Measurements from ENCODE around the gene UGT1A9.

Gene UGT1A9

GRCh38 chr2:233656443-233656842, 15.3 kb upstream of the UGT1A9 start:
- TF ChIP-seq TAF1 (IDR thresholded peaks at IDR 0.05; ENCODE audit: borderline replicate concordance, insufficient read depth, low read length): no peak
- no peak for TF ChIP-seq POLR2AphosphoS5 (IDR thresholded peaks at IDR 0.05; ENCODE audit: low read depth, low read length)
- no peak for TF ChIP-seq SIN3A (IDR thresholded peaks at IDR 0.05; ENCODE audit: borderline replicate concordance, insufficient read depth, low read length)
- TF ChIP-seq REST (IDR thresholded peaks at IDR 0.05; ENCODE audit: insufficient read depth in 1 of 2, low read depth in 2 of 2, low read length in 2 of 2): no peak
- TF ChIP-seq FOXP2 (optimal IDR thresholded peaks at IDR 0.05; ENCODE audit: borderline replicate concordance, extremely low read depth, extremely low read length, insufficient read depth): no peak

GRCh38 chr2:233658610-233659009, 13.1 kb upstream of the UGT1A9 start:
- TF ChIP-seq FOXP2 (optimal IDR thresholded peaks at IDR 0.05; ENCODE audit: borderline replicate concordance, extremely low read depth, extremely low read length, insufficient read depth) (no peak), REST (IDR thresholded peaks at IDR 0.05; ENCODE audit: insufficient read depth in 1 of 2, low read depth in 2 of 2, low read length in 2 of 2) (no peak), TAF1 (IDR thresholded peaks at IDR 0.05; ENCODE audit: borderline replicate concordance, insufficient read depth, low read length) (no peak), POLR2AphosphoS5 (IDR thresholded peaks at IDR 0.05; ENCODE audit: low read depth, low read length) (no peak), SIN3A (IDR thresholded peaks at IDR 0.05; ENCODE audit: borderline replicate concordance, insufficient read depth, low read length) (no peak)

GRCh38 chr2:233663911-233664310, 7.8 kb upstream of the UGT1A9 start:
- TF ChIP-seq SIN3A (IDR thresholded peaks at IDR 0.05; ENCODE audit: borderline replicate concordance, insufficient read depth, low read length) (no peak), REST (IDR thresholded peaks at IDR 0.05; ENCODE audit: insufficient read depth in 1 of 2, low read depth in 2 of 2, low read length in 2 of 2) (no peak), FOXP2 (optimal IDR thresholded peaks at IDR 0.05; ENCODE audit: borderline replicate concordance, extremely low read depth, extremely low read length, insufficient read depth) (no peak), TAF1 (IDR thresholded peaks at IDR 0.05; ENCODE audit: borderline replicate concordance, insufficient read depth, low read length) (no peak), POLR2AphosphoS5 (IDR thresholded peaks at IDR 0.05; ENCODE audit: low read depth, low read length) (no peak)

- TF ChIP-seq SIN3A (IDR thresholded peaks at IDR 0.05; ENCODE audit: borderline replicate concordance, insufficient read depth, low read length): no peak
- no peak for TF ChIP-seq POLR2AphosphoS5 (IDR thresholded peaks at IDR 0.05; ENCODE audit: low read depth, low read length)
- no peak for TF ChIP-seq REST (IDR thresholded peaks at IDR 0.05; ENCODE audit: insufficient read depth in 1 of 2, low read depth in 2 of 2, low read length in 2 of 2)
Measured at GRCh38 chr2:233668605-233669260, 3.0 kb upstream of the UGT1A9 start.

- TF ChIP-seq FOXP2 (optimal IDR thresholded peaks at IDR 0.05; ENCODE audit: borderline replicate concordance, extremely low read depth, extremely low read length, insufficient read depth) (no peak), POLR2AphosphoS5 (IDR thresholded peaks at IDR 0.05; ENCODE audit: low read depth, low read length) (no peak), SIN3A (IDR thresholded peaks at IDR 0.05; ENCODE audit: borderline replicate concordance, insufficient read depth, low read length) (no peak), TAF1 (IDR thresholded peaks at IDR 0.05; ENCODE audit: borderline replicate concordance, insufficient read depth, low read length) (no peak), REST (IDR thresholded peaks at IDR 0.05; ENCODE audit: insufficient read depth in 1 of 2, low read depth in 2 of 2, low read length in 2 of 2) (no peak)
Measured at GRCh38 chr2:233672886-233673285, 1.2 kb downstream of the UGT1A9 start.
